Stomach smooth muscle (tissue), 2 donors: ENCODE results near the gene RBL2.

Source experiments
- H3K27ac ChIP-seq: one replicate; pipeline ENCODE4 v1.7.0; 2013; ENCODE audit warnings: mild to moderate bottlenecking, low read length, inconsistent platforms
- H3K27me3 ChIP-seq, 2 donors: one replicate each; pipeline ENCODE4 v1.7.0; 2013; ENCODE audit warnings: low read length in 2 of 2; ENCODE audit not compliant: insufficient read depth in 2 of 2, control insufficient read depth in 1 of 2
- H3K36me3 ChIP-seq, 2 donors: one replicate each; pipeline ENCODE4 v1.7.0; 2013; ENCODE audit warnings: low read length in 2 of 2; ENCODE audit not compliant: control insufficient read depth in 2 of 2, insufficient read depth in 2 of 2
- H3K4me1 ChIP-seq: one replicate; pipeline ENCODE4 v1.7.0; 2013; ENCODE audit warnings: low read length; ENCODE audit not compliant: control insufficient read depth, insufficient read depth
- H3K4me3 ChIP-seq, 2 donors: one replicate each; pipeline ENCODE4 v1.7.0; 2013; ENCODE audit warnings: low read length in 2 of 2
- H3K9ac ChIP-seq, 2 donors: one replicate each; pipeline ENCODE4 v1.7.0; 2013; ENCODE audit warnings: low read length in 2 of 2, mild to moderate bottlenecking in 1 of 2
- H3K9me3 ChIP-seq, 2 donors: one replicate each; pipeline ENCODE4 v1.7.0; 2013; ENCODE audit warnings: low read length in 2 of 2; ENCODE audit not compliant: control insufficient read depth in 2 of 2
- donor health status: healthy.
- donor health status: Pancreatic carcinoma.

Gene RBL2

DNA sequence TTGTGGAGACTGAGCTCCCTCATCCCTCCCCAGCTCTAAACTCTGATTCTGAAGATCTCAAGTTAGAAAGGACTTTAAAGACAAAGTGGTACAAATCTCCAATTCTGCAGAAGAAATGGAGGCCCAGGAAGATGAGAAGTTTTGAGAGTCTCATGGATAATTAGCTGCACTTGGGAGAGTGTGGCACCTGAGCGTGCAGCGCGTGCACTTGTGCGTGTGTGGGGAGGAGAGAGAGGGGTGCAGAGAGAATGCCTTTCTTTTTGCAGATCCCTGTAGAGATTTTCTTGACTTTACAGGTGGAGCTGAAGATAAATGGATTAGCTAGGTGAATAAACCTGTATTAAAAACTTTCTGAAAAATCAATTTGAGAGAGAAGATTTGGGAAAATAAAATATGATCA, 83.6 kb downstream of the RBL2 start:
- H3K27me3 ChIP-seq, result no peaks in the 10 kb centered on the region
- no peaks in the 10 kb centered on the region for H3K36me3 ChIP-seq
- H3K9me3 ChIP-seq, result no peaks in the 10 kb centered on the region
- no peaks in the 10 kb centered on the region for H3K4me1 ChIP-seq
- H3K27ac ChIP-seq, result no peak overlapping the region
- no peak overlapping the region for H3K9ac ChIP-seq
- H3K4me3 ChIP-seq, result no peak overlapping the region

DNA sequence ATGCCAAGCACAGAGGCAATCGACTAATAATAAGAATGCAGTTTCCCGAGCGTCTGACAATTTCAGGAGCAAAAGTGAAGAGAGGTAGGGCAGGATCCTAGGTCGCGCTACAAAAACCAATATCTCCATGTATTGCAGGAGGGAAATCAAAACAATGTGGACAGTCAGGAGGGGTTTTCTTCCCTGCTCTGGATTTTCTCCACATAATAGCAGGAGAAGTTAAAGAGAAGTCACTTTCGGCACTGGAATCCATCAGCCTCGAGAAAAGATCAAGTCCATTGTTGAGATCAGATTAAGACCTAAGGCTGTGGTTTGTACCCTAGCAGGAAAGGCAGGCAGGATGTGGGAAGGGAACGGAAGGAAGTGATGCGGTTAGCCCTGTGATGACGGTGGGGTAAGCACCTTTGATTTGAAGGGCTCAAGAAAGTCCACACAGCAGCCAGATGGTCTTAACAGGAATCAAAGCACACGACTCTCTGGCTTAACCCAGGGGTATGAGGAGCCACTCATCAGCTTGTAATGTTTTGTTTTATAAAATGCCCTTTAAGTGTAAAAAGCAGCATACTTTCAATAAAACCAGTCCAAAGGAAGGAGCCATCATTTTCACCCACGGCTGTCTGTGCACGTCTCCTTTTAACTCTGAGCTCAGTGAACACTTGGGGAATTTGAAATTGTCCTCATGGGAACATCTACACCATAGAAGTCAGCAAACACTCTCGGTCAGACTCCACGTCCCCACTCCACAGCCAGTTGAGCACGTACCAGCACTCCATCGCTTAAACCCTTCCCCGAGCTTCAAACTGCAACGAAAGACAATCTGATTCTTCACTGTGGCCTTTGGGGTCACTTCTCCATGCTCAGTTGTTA, 84.5 kb downstream of the RBL2 start:
- no peak overlapping the region for H3K9ac ChIP-seq
- no peak overlapping the region for H3K27ac ChIP-seq
- no peaks in the 10 kb centered on the region for H3K4me1 ChIP-seq
- H3K4me3 ChIP-seq, result no peak overlapping the region
- no peaks in the 10 kb centered on the region for H3K36me3 ChIP-seq
- no peaks in the 10 kb centered on the region for H3K9me3 ChIP-seq
- no peaks in the 10 kb centered on the region for H3K27me3 ChIP-seq

DNA sequence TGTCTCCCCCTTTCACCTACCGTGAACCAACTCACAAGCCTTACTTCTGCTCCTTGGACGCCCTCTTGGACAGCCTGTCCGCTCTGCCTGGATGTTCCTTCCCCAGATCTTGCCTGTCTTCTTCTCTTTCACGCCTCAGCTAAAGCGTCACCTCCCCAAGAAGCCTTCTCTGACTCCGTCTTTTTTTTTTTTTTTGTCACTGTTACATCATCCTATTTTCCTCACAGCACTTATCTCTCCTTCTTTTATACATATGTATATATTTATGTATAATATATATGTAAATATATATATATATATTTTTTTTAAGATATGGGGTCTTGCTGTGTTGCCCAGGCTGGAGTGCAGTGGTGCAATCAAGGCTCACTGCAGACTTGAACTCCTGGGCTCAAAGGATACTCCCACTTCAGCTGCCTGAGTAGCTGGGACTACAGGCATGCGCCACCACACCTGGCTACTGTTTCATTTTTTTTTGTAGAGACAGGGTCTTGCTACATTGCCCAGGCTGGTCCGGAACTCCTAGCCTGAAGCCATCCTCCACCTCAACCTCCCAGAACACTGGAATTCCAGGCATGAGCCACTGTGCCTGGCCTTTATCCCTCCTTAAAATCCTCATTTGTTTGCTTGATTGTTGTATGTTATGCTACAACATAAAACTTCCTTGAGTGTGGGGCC, 85.3 kb downstream of the RBL2 start:
- Histone ChIP-seq H3K27me3 (peaks cover 0 to 2% of the 10 kb centered on the region in 2 donors), H3K4me3 (no peak overlapping the region), H3K36me3 (no peaks in the 10 kb centered on the region), H3K4me1 (no peaks in the 10 kb centered on the region), H3K27ac (no peak overlapping the region), H3K9me3 (no peaks in the 10 kb centered on the region), H3K9ac (no peak overlapping the region)

DNA sequence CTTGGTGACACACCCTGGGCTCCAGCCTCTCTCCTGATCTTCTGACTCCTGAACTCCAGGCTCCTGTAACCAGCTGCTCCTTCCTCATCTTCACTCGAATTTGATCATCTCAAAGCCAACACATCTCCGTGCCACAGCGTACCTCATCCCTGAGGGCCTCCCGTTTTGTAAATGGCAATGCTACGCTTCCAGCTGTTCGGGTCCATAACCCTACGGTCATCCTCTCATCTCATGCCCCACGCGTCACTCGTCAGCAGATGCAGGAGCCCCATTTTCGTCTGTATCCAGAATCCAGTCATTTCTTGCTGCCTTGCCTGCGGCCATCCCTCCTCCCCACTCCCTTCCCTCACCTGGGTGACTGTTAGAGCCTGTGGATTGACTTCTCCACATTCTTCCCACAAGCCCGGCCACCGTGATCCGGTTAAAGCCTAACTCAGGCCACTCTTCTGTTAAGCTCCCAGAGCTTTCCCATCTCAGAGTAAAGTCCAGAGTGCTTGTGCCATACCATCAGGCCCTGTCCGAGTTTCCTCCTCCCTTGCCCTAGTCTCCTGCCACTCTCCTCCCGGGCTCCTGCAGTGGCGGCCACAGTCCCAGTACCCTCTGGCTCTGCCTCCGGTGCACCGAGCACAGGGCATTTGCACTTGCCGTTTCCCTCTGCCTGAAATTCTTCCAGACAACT, 89.0 kb downstream of the RBL2 start:
- Histone ChIP-seq H3K27me3 (peaks cover 0 to 2% of the 10 kb centered on the region in 2 donors), H3K36me3 (no peaks in the 10 kb centered on the region), H3K9ac (no peak overlapping the region), H3K4me1 (no peaks in the 10 kb centered on the region), H3K27ac (no peak overlapping the region), H3K9me3 (no peaks in the 10 kb centered on the region), H3K4me3 (no peak overlapping the region)

DNA sequence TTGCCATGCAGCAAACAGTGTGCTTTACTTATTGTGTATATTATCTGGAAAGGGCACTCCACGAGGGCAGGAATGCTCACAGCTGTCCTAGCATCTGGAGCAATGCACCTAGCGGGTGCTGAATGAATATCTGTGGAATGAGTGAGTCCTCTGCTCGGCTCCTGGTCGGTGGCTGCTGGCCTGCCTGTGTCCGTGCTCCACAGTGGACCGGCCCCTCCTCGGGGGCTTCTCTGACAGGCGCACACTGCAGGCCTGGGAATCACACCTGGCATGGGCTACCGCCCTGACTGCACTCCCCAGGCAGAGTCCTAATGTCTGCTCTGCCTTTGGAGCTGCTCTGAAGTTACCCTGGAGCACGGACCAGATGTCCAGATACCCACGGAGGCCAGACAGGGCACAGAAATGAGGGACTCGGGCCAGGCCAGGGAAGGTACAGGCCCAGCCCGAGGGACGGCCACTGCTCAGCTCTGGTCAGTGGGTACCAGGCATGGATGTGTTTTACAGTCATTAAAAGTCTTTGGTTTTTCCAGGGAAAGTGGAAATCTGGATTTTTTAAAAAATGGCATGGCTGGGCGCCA, 89.8 kb downstream of the RBL2 start:
- H3K36me3 ChIP-seq, result no peaks in the 10 kb centered on the region

DNA sequence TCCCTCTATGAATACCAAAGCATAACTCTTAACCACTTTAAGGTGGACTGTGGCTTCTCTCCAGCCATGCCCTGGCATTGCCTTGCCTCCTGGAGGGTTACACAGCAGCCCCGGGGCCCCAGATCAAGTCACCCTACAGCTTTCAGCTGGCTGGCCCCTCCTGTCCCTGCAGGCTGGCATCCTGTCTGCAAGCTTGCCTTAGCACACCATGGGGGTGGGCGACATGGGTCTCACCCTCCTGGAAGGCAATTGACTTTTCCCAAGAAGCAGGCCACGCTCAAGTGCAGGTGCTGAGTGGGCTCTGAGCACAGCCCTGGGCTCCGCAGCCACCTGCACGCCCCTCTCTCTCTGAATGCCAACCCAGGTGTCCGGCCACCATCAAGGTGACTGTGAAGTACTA, 94.5 kb downstream of the RBL2 start:
- Histone ChIP-seq H3K27ac (no peak overlapping the region), H3K4me1 (no peaks in the 10 kb centered on the region), H3K9me3 (peaks cover 0 to 4% of the 10 kb centered on the region in 2 donors), H3K36me3 (no peaks in the 10 kb centered on the region), H3K27me3 (peaks cover 0 to 2% of the 10 kb centered on the region in 2 donors), H3K9ac (no peak overlapping the region), H3K4me3 (no peak overlapping the region)

More for the DNA sequence above, 89.8 kb downstream of the RBL2 start:
- H3K9me3 ChIP-seq, result no peaks in the 10 kb centered on the region
- peaks cover 0 to 2% of the 10 kb centered on the region in 2 donors for H3K27me3 ChIP-seq
- H3K4me1 ChIP-seq, result no peaks in the 10 kb centered on the region
- H3K27ac ChIP-seq, result no peak overlapping the region
- H3K9ac ChIP-seq, result no peak overlapping the region
- no peak overlapping the region for H3K4me3 ChIP-seq

DNA sequence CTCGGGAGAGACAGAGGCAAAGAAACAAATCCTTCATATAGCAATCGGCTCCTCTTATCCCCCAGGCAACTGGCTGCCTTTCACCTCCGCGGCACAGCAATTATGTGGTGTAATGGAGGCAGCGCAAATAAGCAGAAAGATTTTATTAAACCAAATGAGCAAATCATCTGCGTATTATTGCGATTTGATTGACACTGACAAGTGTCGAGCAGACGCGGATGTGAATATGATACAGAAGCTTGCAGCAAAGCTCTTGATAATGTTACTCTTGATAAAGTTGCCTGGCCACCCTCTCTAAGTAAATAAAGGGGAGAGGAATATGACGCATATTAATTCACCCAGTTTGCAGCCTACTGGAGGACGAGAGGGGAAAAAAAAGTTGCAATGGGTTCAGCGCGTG, 95.2 kb downstream of the RBL2 start:
- H3K27me3 ChIP-seq, result no peaks in the 10 kb centered on the region
- H3K9me3 ChIP-seq, result peaks cover 0 to 4% of the 10 kb centered on the region in 2 donors
- H3K4me3 ChIP-seq, result no peak overlapping the region
- H3K27ac ChIP-seq, result no peak overlapping the region
- no peaks in the 10 kb centered on the region for H3K36me3 ChIP-seq
- H3K9ac ChIP-seq, result no peak overlapping the region
- H3K4me1 ChIP-seq, result no peaks in the 10 kb centered on the region

DNA sequence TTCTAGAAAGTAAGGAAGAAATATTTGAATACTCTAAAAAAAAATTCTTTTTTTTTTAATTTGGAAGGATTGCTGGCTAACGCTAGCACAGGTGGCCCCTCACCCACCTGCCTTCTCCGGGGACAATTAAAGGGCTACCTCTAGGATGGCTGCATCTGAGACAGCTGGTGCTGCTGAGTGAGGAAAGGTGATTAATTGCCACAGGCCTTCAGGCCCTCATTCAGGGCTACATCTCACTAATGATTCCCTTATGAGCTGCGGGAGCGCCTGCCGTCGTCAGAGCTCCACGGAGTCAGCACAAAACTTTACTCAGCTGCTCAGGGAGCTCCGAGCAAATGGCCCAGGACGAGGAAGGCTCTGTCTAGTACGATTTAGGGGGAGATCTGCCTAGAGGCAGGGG, 95.8 kb downstream of the RBL2 start:
- Histone ChIP-seq H3K4me3 (no peak overlapping the region), H3K27me3 (no peaks in the 10 kb centered on the region), H3K9ac (no peak overlapping the region)

DNA sequence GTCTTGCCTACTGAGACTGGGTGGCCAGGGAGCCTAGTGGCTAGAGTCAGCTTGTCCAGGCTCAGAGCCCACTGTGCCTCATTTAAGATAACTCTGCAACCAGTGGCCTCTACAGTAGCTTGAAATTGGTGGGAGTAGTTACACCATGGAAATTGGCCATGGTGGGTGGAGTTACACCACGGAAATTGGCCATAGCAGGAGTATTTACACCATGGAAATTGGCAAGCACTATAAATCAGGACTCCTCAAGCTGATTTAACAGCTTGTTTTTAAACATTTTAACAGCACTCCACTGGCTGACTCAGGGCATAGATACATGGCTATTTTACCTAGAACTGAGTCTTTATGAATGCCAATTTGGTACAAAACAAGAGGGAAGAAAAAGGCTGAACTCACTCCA, 96.5 kb downstream of the RBL2 start:
- Histone ChIP-seq H3K4me3 (no peak overlapping the region), H3K27ac (no peak overlapping the region), H3K36me3 (no peaks in the 10 kb centered on the region), H3K4me1 (no peaks in the 10 kb centered on the region), H3K9ac (no peak overlapping the region), H3K27me3 (no peaks in the 10 kb centered on the region), H3K9me3 (peaks cover 0 to 4% of the 10 kb centered on the region in 2 donors)

More for the DNA sequence above, 95.8 kb downstream of the RBL2 start:
- Histone ChIP-seq H3K9me3 (peaks cover 0 to 4% of the 10 kb centered on the region in 2 donors), H3K36me3 (no peaks in the 10 kb centered on the region), H3K27ac (no peak overlapping the region), H3K4me1 (no peaks in the 10 kb centered on the region)

DNA sequence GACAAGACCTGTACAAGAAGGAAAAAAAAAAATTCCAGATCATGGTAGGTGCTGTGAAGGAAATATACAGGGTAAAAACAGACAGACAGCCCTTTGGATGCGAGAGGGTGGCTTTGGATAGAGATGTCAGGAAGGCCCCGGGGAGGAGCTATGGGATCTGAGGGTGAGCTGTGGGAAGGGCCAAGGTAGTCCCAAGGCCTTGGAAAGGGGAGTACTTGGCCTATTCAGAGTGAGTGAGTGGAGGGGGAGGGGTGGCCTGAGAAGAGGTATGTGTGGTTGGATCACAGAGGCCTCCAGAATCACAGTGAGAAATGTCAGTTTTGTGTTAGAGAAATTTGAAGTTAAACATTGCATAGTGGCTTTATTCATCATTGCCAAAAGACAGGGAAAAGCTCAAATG, 99.9 kb downstream of the RBL2 start:
- Histone ChIP-seq H3K9ac (no peak overlapping the region), H3K9me3 (peaks cover 0 to 4% of the 10 kb centered on the region in 2 donors)

More for the DNA sequence above, 99.9 kb downstream of the RBL2 start:
- H3K4me1 ChIP-seq, result no peaks in the 10 kb centered on the region
- no peak overlapping the region for H3K27ac ChIP-seq
- H3K36me3 ChIP-seq, result no peaks in the 10 kb centered on the region
- no peaks in the 10 kb centered on the region for H3K27me3 ChIP-seq
- H3K4me3 ChIP-seq, result no peak overlapping the region
